Uterus (tissue), 4 donors: ENCODE measurements around the gene SHISA6. TPM values are rescaled to one million over a fixed set of nuclear protein-coding genes. Genes with fewer than 3 reads are reported as not detected.

Experiments used
- DNase-seq, 2 donors: peaks; one replicate each; pipeline ENCODE4 v3.0.0-alpha.2; 2019 to 2020
- H3K27ac ChIP-seq, 2 donors: fragments of 200-600 bp; sonication (generic); 1 replicate in 1 of 2; 2 replicates in 1 of 2; pipeline ENCODE4 v1.5.1; 2016 to 2018
- H3K27me3 ChIP-seq, 2 donors: fragments of 200-600 bp; sonication (generic); one replicate each; pipeline ENCODE4 v1.5.1; 2018 to 2019; ENCODE audit warnings: control low read depth in 1 of 2
- H3K36me3 ChIP-seq, 2 donors: fragments of 200-600 bp; sonication (generic); one replicate each; pipeline ENCODE4 v1.5.1; 2019; ENCODE audit warnings: control low read depth in 1 of 2
- H3K4me1 ChIP-seq, 2 donors: fragments of 200-600 bp; sonication (generic); one replicate each; pipeline ENCODE4 v1.5.1; 2018 to 2019; ENCODE audit warnings: control low read depth in 1 of 2
- H3K4me3 ChIP-seq, 2 donors: fragments of 200-600 bp; sonication (generic); 1 replicate in 1 of 2; 2 replicates in 1 of 2; pipeline ENCODE4 v1.5.1; 2018 to 2019; ENCODE audit warnings: mild to moderate bottlenecking in 1 of 2
- H3K9me3 ChIP-seq, 2 donors: fragments of 200-600 bp; sonication (generic); one replicate each; pipeline ENCODE4 v1.5.1; 2019; ENCODE audit warnings: control low read depth in 1 of 2
- POLR2A ChIP-seq, 2 donors: fragments of 450-650 bp; IDR thresholded peaks; one replicate each; pipeline ENCODE4 v1.6.1; 2016; ENCODE audit warnings: antibody characterized with exemption in 2 of 2, mild to moderate bottlenecking in 1 of 2, moderate library complexity in 1 of 2
- intact Hi-C: fragments of 100-400 bp; cut with DNase I; formaldehyde crosslinking; loops from one replicate; pipeline ENCODE4 v1.15.1; 2023; ENCODE audit warnings: low total_unique reads
- total RNA-seq, 4 donors: library from RNA; depleted of rRNA in 3 of 4; stranded (reverse); fragments of >200 nt in 3 of 4; gene quantifications; one replicate each; pipeline versions ENCODE4 v1.1.0 to v1.2.4, GENCODE V29; 2014 to 2023
- TF ChIP-seq, protein P1 (sequence below), 4 experiments: fragments of 200-600 bp in 2 of 4; fragments of 450-650 bp in 2 of 4; sonication (generic) in 2 of 4; IDR thresholded peaks; one replicate each; pipeline ENCODE4 v1.5.1; 2016 to 2019; ENCODE audit warnings: antibody characterized with exemption in 4 of 4, mild to moderate bottlenecking in 2 of 4, moderate library complexity in 1 of 4
- donor health status: DM: yes; HTN: yes; CAD: no.

The SHISA6 gene
- total RNA-seq, 4 donors from 2014 or later: 0.18 to 3.7 (median 2.0) TPM; not detected in 1

DNA sequence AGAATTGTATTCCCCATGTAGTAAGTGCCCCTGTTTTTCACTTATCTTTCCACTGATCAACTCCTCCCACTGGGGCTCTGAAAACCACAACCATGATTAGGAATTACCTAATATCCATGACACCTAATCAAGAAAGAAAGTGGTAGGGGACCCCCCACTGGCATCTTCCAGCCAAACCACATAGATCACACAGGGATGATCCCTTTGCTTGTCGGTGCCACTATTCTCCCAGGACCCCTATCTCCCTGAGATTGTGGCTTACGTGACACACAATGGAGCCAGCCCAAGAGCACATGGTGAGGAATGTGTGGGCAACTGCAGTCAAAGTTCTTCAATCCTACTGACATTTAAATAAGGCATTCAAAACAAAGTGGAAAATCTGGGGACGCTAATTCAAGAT lies 339.7 kb downstream of the SHISA6 start:
- Histone ChIP-seq H3K4me3 (no peak overlapping the region), H3K4me1 (no peaks in the 10 kb centered on the region), H3K9me3 (no peaks in the 10 kb centered on the region), H3K36me3 (no peaks in the 10 kb centered on the region), H3K27ac (no peak overlapping the region), H3K27me3 (no peaks in the 10 kb centered on the region)
- TF ChIP-seq, protein P1, sequence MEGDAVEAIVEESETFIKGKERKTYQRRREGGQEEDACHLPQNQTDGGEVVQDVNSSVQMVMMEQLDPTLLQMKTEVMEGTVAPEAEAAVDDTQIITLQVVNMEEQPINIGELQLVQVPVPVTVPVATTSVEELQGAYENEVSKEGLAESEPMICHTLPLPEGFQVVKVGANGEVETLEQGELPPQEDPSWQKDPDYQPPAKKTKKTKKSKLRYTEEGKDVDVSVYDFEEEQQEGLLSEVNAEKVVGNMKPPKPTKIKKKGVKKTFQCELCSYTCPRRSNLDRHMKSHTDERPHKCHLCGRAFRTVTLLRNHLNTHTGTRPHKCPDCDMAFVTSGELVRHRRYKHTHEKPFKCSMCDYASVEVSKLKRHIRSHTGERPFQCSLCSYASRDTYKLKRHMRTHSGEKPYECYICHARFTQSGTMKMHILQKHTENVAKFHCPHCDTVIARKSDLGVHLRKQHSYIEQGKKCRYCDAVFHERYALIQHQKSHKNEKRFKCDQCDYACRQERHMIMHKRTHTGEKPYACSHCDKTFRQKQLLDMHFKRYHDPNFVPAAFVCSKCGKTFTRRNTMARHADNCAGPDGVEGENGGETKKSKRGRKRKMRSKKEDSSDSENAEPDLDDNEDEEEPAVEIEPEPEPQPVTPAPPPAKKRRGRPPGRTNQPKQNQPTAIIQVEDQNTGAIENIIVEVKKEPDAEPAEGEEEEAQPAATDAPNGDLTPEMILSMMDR (IDR thresholded peaks at IDR 0.05): no peak
- TF ChIP-seq POLR2A (IDR thresholded peaks at IDR 0.05): no peak
- intact Hi-C loops: no loop called here
- DNase-seq: no peak

DNA sequence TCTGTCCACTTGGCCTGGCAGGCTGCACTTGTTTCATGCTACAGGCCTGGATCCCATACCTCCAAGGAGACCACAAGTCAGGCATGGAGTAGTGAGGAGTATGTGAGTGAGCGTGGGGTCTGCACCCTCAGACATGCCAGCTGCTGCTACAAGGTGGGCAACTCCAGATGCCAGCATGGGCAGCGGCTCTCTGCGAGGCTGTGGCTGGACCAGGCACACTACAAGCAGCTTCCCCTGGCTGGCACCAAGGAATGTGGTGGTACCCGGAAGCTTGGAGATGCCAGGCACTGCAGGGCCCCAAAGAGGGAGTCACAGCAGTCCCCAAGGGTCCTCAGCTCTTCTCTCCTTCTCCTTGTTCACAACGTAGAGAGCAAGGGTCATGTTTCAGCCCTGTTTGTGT lies 341.2 kb downstream of the SHISA6 start:
- no peaks in the 10 kb centered on the region for H3K4me1 ChIP-seq
- intact Hi-C loops: no loop called here
- no peak for TF ChIP-seq POLR2A (IDR thresholded peaks at IDR 0.05)
- TF ChIP-seq, protein P1 (IDR thresholded peaks at IDR 0.05): no peak
- H3K27ac ChIP-seq: no peak overlapping the region
- H3K36me3 ChIP-seq: no peaks in the 10 kb centered on the region
- no peak overlapping the region for H3K4me3 ChIP-seq
- H3K9me3 ChIP-seq: no peaks in the 10 kb centered on the region
- DNase-seq: no peak
- H3K27me3 ChIP-seq: no peaks in the 10 kb centered on the region

DNA sequence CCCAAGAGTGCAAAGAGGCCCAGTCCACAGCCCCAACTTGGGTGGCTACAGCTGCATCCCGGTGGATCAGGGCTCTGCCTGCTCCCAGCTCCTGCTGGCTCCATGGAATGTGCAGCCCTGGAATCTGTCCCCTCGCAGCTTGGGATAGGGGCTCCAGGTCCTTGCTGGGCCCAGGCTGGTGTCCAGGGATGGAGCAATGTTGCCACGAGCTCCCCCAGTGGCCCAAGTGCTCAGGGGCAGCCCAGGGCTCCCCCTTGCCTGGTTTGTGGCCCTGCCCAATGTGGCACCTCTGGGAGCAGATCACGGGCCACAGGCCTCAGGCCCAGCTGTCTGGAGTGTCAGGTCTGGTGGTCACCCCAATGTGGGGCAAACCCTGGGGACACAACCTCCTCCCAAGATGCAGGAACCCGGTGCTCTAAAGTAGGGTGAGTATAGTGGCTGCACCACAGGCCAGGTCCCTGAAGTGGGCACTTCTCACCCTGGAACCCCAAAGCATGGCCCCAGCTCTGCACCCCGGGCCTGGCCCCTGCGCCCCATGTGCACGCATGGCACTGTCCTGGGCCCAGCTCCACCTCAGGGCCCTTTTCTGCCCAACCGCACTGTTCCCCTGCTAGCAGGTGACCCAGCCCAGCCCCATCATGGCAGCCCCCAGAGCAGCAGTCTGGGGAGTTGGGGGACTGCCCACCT lies 342.4 kb downstream of the SHISA6 start:
- no peaks in the 10 kb centered on the region for H3K4me1 ChIP-seq

DNA sequence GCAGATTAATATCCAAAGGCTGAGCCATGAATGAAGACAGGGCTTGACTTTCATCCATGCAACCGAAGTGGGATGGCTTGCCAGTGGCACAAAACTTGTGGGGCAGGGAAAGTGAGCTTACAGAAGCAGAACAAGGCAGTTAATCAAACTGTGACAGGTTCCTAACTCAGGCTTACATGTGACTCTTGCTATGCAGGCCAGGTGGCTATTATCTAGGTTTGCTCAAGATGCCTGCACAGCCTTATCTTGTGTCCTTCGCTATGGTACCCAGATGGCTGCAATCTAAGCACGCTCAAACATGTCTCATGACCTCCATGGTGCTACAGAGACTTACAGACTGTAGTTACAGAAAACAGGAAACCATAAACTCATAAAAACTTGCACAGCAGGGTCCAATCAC lies 348.7 kb downstream of the SHISA6 start:
- no peak overlapping the region for H3K4me3 ChIP-seq
- DNase-seq: no peak
- no peak overlapping the region for H3K27ac ChIP-seq
- no peaks in the 10 kb centered on the region for H3K4me1 ChIP-seq
- no peaks in the 10 kb centered on the region for H3K36me3 ChIP-seq
- H3K9me3 ChIP-seq: no peaks in the 10 kb centered on the region
- intact Hi-C loops: no loop called here
- TF ChIP-seq, protein P1 (IDR thresholded peaks at IDR 0.05): no peak
- no peak for TF ChIP-seq POLR2A (IDR thresholded peaks at IDR 0.05)
- H3K27me3 ChIP-seq: no peaks in the 10 kb centered on the region

More for the DNA sequence above, 342.4 kb downstream of the SHISA6 start:
- no peaks in the 10 kb centered on the region for H3K27me3 ChIP-seq
- TF ChIP-seq, protein P1 (IDR thresholded peaks at IDR 0.05): no peak
- no peak for TF ChIP-seq POLR2A (IDR thresholded peaks at IDR 0.05)
- no peak for DNase-seq
- no peaks in the 10 kb centered on the region for H3K9me3 ChIP-seq
- no peaks in the 10 kb centered on the region for H3K36me3 ChIP-seq
- no peak overlapping the region for H3K27ac ChIP-seq
- H3K4me3 ChIP-seq: no peak overlapping the region
- intact Hi-C loops: no loop called here

DNA sequence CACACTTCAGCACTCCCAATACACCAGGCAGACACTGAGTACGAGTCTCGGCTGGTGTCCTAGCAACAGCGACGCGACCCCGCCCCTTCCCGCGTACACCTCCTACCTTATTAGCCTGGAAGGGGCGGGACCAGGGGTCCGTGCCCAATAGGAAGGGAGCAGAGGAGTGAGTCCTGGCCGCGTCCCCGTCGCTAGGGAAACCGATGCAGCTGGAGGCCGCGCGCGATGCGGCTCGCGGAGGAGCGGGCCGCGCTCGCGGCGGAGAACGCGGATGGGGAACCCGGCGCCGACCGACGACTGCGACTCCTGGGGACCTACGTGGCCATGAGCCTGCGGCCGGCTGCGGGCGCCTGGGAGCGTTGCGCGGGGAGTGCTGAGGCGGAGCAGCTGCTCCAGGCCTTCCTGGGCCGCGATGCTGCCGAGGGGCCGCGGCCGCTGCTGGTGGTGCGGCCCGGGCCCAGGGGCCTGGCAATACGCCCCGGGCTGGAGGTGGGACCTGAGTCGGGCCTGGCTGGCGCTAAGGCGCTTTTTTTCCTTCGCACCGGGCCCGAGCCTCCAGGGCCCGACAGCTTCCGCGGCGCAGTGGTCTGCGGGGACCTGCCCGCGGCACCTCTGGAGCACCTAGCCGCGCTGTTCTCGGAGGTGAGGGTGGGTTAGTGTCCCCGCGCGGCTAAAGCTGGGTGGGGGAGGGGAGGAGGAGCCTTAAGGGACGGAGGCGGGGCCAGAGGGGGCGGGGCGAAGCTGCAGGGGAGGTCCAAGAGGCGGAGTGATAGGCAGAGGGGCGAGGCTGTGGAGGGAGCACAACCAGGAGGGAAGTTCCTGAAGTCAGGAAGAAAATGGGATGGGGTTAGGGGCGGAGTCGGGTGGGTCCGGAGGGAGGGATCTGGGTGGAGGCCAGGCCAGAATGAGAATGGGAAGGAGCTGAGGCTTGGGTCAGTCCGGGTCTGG lies 357.5 kb downstream of the SHISA6 start, which contains the start of gene DNAH9:
DNAH9 (plus strand) TSS at position 197 of the 948 bp plus-strand sequence; CDS start at position 226, 29 bp downstream.
- TF ChIP-seq, protein P1 (IDR thresholded peaks at IDR 0.05): peak in 1 of 4 experiments; percentile 6
- TF ChIP-seq POLR2A (IDR thresholded peaks at IDR 0.05): peak; percentile 39 to 62
- intact Hi-C loops: no loop called here
- peak; percentile 98 to 99 for DNase-seq
- no peaks in the 10 kb centered on the region for H3K27me3 ChIP-seq
- H3K27ac ChIP-seq: peak within 1 kb of the TSS; percentile 56 to 85
- no peaks in the 10 kb centered on the region for H3K9me3 ChIP-seq
- no peaks in the 10 kb centered on the region for H3K36me3 ChIP-seq
- no peaks in the 10 kb centered on the region for H3K4me1 ChIP-seq
- H3K4me3 ChIP-seq: peak within 1 kb of the TSS; percentile 43 to 75
